Stimulated activated naive CD4-positive, alpha-beta T cell (primary cell): ENCODE data around the gene ENAM.
A peak's percentile ranks its signal among the peaks of the same experiment; 100 is the strongest.
"Not testable (repeated sequence)": the region's sequence is repeated elsewhere in the genome, so short reads cannot be mapped to it uniquely, and the experiment has no call there.

Experiments
- DNase-seq, 6 experiments: peaks; one replicate each; lab custom pipeline; 2025; lab: John Stamatoyannopoulos, UW

Gene ENAM

DNA sequence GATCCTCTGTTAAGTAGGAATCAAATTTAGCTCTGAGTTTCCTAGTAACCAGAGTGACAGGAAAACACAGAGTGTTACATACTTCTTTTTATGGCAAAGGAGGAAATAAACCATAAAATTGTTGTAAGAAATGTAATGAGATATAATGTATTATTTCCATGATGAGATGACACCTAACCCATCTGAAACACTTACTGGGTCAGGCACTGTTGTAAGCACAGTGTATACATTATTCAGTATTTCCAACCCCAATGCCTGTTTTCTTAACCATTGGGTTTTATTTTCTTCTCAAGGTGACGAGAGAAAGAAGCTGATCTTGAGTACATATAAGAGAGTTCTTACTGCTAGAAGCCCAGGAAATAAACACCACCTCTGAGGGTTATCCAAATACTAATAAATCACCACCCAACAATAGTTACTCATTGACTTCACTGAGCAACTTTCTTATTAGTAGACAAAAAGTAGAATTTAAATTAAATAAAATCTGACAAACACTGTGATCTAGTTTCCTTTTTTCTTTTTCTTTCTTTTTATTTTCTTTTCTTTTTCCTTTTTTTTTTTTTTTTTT, 4.2 kb upstream of the ENAM start:
- DNase-seq, result peak in 2 of 6 experiments; percentile 10 to 20

GRCh38 chr4:70627620-70628019, 924 bp upstream of the ENAM start:
- no peak for DNase-seq

- DNase-seq, result no peak
These were observed 1.0 kb downstream of the ENAM start for GRCh38 chr4:70629469-70630090.

DNA sequence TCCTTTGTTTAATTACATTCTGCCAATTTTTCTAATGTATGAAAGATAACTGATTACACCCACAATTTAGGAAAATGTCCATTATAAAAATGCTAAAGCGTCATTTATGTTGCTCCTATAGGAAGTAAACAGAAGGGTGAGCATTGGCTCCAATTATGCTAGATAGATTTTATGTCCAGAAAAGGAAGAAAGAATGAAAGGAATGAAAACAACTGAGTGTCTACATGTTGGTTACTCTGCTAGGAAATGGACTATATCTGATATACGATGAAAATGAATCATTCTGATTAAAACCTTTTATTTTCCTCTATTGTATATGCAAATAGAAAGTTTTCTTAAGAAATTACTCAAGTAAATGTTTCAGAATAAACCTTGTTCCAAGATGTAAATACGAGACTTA, 1.6 kb downstream of the ENAM start:
- DNase-seq, result no peak

- no peak for DNase-seq
These were observed 3.5 kb downstream of the ENAM start for GRCh38 chr4:70632028-70632427.

DNA sequence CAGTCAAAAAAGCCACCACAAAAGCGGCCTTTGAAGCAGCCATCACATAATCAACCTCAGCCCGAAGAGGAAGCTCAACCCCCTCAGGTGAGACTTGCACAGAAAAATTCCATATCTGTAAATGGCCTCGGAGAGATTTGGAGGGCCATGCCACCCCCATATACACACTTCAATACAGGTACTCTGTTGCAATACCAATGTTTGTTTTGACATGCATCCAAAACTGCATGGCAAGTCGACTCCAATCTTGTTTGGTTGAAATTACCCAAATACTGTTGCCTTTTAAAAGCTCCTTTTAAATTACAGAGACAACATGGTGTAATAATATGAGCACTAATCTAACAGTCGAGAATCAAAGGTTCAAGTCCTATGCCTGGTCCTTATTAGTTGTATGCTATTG, 5.9 kb downstream of the ENAM start:
- no peak for DNase-seq

- no peak for DNase-seq
These were observed 8.8 kb downstream of the ENAM start for GRCh38 chr4:70637239-70637913.

- no peak for DNase-seq
These were observed 11.6 kb downstream of the ENAM start for GRCh38 chr4:70640192-70640591.

DNA sequence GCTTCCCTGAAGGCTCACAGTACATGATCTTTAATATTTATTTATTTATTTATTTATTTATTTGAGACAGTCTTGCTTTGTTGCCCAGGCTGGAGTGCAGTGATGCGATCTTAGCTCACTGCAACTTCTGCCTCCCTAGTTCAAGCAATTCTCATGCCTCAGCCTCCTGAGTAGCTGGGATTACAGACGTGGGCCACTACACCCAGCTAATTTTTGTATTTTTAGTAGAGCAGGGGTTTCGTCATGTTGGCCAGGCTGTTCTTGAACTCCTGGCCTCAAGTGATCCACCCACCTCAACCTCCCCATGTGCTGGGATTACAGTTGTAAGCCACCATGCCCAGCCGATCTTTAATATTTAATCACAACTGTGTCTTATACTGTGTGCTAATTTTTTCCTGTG, 22.2 kb downstream of the ENAM start:
- not testable (repeated sequence) for DNase-seq

- peak in 2 of 6 experiments; percentile 22 to 46 for DNase-seq
These were observed 23.4 kb downstream of the ENAM start for GRCh38 chr4:70651864-70652506.

DNA sequence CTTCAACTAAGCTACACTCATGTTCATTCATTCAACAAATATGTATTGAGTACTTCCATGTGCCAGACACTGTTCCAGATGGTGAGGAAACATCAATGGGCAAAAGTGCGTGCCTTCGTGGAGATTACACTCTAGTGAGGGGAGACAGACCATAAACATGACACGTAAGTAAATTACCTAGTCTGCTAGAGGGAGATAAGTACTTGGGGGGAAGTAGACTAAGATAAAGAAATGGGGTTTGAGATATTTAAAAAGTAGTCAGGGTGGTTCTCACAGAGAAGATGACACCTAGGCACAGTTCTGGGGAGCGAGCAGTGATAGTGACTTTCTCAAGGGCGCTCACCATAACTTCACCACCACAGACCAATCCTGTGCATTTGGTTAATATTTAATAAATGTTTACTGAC, 26.1 kb downstream of the ENAM start:
- no peak for DNase-seq

DNA sequence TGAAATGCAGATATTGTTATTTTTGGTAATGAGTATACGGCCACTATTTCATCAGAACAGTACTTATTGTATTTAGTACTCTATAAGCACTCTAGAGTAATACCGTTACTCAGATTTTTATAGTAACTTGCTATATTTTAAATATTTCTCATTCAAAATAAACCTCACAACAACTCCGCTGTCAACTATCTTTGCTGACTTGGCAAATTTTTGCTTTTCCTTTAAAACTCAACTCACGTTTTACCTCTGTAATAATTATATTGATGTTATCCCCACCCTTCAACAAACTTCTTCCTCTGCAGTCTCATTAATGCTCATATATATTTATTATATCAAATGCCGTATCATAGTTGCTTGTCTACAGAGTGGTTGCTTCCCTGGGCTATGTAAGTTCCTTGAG, 28.8 kb downstream of the ENAM start:
- no peak for DNase-seq

DNA sequence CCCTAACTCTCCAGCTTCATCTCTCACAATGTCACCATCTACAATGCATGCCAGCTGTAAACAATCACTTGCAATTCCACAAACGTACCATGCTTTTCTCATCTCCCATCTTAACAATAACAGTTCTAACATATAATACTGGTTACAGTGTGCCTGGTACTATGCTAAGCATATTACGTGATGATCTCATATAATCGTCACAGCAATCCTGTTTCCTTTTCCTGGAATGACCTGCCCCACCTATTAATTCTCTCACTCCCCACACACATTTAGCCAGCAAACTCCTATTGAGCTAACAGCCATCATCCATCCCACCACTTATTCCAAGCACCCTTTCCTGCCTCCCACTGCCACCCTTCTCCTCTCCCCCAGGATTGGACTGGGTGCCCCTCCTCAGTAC, 29.9 kb downstream of the ENAM start:
- no peak for DNase-seq

- no peak for DNase-seq
These were observed 31.6 kb downstream of the ENAM start for GRCh38 chr4:70660106-70660505.

- DNase-seq, result not testable (repeated sequence)
These were observed 32.9 kb downstream of the ENAM start for GRCh38 chr4:70661309-70661922.

DNA sequence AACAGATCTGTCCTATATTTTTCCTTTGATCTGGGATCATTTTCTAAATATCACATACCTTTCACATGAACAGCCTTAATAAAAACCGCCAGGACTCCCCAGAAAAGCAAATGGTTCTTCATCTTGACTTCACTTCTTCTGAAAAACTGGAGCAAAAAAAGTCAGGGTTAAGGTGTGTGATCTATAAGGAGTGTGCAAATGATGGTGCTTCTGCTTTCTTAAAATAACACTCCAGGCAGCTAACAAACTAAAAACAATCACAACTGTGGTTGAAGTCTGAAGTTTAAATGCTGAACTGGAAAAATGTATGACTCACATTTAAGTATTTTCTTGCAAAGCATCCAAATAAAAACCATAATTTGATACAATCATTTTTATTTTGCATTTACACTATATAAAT, 37.8 kb downstream of the ENAM start, which contains the start of gene JCHAIN:
JCHAIN (minus strand) TSS at position 140 of the 400 bp plus-strand sequence; CDS start at position 122, 18 bp downstream.
- DNase-seq, result no peak

DNA sequence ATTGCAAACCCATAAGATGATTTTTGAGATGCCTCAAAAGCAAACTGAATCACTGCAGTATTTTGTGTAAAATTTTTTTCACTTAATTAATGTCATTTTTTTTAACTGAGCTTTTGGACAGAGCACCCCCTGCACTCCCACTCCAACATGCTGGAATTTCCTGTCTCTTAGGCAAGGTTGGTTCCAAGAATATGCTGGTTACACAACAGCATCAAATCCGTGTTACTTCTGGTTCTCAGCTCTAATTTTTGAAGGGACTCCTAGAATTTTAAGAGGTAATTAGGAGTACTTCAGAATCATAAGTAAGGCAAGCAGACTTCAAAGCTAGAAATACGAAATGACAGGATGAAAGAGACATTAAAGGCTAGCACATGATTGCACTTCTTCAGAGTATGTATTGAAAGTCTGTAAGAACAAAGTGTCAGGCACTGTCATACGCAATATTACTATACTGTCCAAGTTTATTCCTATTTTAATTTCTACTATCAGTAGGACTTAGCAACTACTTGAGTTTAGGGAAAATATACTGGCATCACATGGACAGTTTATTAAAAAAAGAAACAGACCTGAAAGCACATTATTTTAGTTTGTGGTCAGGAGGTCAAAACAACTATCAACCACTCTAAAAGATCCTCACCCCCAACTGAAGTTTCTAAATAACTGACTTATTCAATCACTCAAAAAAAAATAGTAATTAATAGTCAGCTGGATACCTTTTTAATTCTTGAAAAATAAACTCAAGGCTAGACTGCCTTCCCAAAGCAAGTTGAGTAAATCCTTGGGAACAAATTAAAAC, 39.4 kb downstream of the ENAM start:
- no peak for DNase-seq

DNA sequence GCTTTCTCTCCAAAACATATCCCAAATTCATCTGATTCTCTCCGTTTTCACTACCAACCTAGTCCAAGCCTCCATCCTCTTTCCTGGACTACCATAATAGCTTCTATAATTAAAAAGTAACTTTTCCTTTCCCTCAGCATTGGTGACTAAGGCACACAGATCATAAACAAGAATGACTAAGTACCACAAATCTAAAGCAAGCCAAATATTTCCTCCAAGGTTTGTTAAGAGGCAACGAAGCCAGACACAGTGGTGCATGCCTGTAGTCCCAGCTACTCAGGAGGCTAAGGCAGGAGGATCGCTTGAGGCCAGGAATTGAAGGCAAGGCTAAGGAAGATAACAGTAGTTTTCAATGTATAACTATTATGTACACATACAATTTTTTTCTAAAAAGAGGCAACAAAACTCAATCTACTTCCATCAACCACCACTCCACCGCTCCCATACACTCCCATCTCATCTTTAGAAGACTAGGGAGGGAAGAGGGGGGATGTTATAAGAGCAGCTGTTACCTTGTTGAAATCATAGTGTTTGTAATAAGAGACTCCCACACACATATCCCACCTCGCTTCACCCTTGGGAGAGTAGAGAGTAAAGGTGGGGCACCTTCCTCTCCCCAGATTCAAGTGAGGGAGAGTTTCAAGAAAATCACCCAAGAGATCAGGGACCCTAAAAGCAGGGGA, 41.9 kb downstream of the ENAM start:
- DNase-seq, result no peak

DNA sequence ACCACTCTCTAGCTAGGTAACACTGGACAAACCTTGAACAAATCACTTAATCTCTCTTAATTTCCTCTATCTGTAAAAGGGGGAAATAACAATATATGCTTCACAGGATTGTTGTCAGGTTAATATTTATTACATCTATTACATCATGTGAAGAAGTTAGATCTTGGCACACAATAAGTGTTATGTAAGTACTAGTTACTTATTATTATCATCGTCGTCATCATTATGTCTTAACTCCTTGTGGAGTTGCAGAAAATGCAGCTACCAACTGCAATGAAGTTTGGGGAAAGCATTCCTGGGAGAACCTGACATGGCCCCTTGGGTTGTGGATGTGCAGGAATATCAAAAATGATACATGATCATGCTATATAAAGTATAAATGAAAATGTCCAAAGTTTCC, 42.5 kb downstream of the ENAM start:
- DNase-seq, result no peak

GRCh38 chr4:70674191-70674590, 45.6 kb downstream of the ENAM start:
- no peak for DNase-seq

GRCh38 chr4:70674731-70675130, 46.2 kb downstream of the ENAM start:
- no peak for DNase-seq
